GM10847 (cell line): ENCODE results near the gene IPMK.

Source experiments
- POLR2A ChIP-seq: IDR thresholded peaks from 2 replicates; pipeline ENCODE4 v1.6.1; 2011; ENCODE audit not compliant: insufficient read length; ENCODE audit errors: extremely low read depth

The IPMK gene

DNA sequence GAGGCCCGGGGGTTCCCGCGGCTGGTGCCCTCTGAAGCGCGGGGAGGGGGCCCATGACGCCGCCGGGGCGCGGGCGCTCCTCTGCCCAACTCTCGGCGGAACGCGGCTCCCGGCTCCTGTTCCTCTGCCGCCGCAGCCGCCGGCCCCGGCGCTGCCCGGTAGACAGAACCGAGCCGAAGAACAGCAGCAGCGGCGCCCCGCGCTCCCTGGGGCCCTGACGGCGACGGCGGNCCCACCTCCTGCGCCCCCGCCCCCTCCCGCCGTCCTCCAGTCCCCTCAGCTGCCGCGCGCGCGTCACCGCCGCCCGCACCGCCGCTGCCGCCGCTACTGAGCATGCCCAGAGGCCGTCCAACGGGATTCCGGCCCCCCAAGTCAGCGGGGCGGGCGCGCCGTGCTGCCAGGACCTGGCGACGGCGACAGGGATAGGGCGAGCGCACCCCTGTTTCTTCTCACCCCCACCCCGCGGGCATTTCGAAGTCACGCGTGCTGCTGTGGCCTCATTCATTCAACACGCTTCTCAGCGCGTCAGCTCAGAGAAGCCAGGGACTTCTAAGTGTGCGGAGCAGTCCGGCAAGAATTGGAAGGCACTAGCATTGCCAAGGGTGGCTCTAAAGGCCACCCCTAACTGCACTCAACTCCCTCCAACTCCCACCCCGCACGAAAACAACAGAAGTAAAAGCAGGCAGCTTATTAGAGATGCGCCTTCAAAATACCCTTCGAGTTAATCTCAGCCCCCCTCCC is at the start of gene IPMK:
IPMK (minus strand) TSS at position 182 of the 741 bp plus-strand sequence. CDS start 283 bp downstream, outside the sequence.
- TF ChIP-seq POLR2A = peak; percentile 55

DNA sequence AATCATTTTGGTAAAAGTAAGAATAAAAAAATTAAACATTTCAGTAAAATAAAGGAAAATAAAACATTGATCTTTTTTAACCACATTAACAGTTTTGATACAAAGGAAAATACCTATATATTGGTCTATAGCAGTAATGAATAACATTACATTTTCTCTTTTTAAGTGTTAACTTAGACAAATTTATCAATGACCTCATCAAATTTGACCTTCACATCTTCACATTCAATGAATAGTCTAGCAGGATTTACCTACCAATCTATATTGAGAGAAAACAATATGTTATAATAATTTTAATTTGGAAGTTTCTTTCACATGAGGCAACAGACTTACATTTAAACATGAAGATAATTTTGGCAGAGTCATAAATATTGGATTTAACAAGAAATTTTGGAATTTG is 49.2 kb upstream of the IPMK start:
- no peak for TF ChIP-seq POLR2A

DNA sequence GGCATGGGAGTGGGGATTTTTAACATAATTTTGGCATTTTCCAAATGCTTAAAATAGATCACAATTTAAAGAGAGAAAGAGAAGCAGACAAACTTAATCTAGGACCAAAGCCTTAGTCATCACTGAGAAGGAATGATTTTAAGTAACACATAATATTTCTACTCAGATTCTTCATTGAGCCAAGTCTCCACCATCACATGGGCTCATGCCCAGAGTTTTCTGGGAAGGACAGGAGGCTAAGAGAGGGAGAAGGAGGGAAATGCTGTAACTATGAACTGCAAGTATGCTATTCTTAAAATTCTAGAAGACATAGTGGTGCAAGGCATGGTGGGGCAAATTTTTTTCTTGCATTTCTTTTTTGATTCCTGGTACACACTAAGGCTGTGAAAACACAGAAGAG is 43.3 kb upstream of the IPMK start:
- no peak for TF ChIP-seq POLR2A

DNA sequence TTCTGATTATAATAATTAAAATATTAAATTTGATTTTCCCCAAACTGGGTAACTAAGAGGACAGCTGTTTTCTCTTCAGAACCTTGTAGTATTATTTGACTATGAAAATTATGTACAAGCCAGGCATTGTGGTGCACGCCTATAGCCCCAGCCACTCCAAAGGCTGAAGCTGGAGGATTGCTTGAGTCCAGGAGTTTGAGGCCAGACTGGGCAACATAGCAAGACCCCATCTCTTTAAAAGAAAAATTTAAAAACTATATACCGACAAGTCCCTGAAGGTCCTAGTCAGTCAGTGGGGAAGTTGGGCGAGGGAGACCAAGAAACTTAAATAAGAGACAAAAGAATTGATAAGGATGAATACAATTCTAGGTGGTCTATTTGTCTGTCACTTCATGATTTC is 40.0 kb upstream of the IPMK start:
- TF ChIP-seq POLR2A = no peak

DNA sequence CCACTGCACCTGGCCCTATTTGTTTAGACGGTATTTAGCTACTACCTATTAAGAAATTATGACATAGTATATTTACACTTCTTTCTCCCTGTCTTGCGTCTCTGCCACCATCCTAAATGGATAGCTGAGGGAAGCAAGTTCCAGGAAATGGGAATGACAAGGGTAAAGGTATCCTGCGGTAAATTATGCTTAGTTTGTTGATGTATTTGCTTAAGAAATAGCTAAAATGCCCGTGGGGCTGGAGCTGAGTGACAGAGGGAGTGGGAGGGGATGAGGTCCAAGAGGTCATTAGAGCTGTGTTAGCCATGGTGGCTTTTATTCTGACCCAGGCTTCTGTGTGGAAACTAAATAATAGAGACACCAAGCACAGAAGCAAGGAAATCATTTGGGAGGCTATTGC is 38.1 kb upstream of the IPMK start:
- no peak for TF ChIP-seq POLR2A

DNA sequence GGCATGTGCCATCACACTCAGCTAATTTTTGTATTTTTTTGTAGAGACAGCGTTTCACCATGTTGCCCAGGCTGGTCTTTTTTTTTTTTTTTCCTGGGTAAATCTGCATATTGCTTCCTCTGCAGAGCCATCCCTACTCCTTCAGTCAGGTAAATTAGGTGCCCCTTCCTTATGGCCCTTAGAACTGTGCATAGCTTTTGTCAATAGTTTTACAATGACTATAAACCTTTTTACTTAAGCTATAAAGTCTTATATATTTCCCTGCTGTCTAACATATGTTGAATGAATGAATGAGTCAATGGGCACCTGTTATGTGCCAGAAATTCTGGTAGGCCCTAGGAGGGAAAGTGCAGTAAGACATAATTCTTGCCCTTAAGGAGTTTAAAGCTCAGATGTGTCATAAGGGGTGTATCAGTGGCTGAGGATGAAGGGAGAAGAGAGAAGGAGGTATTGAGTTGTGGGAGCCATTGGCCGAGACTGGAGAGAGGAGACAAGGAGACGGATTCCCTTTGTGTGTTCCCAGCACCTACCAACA is 36.5 kb upstream of the IPMK start:
- TF ChIP-seq POLR2A = no peak

DNA sequence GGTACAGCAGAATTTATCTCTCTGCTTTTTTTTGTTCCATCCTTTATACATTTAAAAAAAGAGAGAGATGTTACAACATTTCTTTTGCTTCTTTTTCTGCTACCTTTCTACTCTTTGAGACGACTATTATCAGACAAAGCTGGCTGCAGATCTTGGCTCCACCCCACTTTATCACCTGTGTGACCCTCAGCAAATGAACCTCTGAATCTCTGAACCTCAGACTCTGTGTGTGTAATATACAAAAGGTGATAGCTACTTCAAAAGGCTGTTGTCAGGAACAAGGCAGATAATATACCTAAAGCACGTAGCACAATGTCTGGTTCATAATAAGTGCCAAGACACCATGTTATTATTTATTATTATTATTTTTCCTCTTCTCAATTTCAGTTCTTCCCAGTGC is 34.6 kb upstream of the IPMK start:
- no peak for TF ChIP-seq POLR2A

DNA sequence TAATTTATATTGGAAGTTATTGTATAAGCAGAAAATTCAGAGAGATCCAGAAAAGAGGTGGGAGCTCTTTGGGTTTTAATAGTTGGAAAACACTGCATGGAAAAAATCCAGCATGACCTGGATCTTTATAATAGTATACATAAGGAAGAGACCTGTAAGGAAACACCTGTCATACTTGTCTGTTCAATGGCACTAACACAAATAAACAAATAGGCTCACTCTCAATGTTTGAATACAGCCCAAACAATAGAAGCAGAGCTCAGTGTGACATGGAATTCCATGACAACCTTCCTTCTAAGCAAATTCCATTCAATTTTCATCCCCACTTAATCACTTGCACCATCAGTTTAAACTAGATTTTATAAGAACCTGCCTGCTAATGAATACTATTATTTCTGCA is 33.0 kb upstream of the IPMK start:
- TF ChIP-seq POLR2A = no peak

DNA sequence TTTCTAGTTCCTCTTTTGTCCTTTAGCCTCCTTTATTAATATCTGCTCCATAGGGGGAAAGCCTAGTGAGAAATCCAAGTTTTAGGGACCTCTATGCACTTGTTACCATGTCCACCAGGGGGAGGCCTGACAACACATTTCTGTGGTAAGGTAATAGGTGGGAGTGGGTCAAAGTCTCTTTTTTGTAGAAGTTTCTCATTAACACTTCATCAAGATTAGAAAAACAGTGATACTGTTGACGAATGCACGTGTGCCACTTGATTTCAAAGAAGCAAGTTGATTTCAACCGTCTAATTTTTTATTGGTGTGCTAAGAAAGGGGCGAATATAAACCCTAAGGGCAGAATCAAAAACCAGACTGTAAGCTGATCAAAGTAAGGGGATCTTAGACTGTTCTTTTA is 31.9 kb upstream of the IPMK start:
- TF ChIP-seq POLR2A = no peak

DNA sequence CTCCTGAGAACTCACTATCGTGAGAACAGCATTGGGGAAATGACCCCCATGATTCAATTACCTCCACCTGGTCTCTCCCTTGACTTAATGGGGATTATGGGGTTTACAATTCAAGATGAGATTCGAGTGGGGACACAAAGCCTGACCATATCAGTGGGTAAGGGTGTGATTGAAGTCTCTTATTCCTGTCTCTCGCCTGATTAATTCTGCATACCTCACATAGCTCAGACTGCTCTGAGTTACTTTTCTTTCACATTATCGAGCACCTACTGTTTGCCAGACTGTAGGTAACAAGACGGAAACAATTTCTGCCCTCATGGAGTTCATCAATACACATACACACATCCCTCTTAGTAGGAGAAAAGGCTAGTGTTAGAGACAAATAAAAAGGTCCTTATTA is 26.3 kb upstream of the IPMK start:
- no peak for TF ChIP-seq POLR2A

DNA sequence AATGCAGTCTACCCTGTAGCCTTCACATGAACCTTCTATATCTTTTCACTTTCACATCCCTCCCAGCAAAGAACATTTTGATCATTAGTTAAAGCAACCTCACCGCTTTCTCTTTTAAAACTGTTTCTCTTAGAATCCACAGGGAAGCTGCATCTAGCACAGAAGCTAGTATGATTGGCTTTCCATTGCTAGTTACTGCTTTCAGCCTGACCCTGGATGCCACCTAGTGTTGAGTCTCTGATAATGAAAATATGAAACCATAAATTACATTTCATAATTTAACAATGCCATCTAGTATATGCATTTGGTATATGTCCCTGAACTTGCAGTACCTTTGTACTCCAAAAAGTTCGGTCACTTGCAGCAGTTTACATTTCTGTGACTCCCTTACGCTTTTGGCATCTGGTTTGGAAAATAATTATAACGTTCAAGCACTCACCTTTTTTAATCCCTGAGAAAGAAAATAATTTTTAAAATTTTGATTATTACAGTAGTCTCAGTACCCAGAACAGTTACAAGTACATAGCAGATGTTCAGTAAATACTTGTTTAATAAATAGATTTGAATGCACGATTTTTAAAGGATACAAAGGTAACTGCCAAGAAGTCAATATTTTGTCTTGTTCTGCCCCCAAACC is 24.0 kb upstream of the IPMK start:
- no peak for TF ChIP-seq POLR2A

DNA sequence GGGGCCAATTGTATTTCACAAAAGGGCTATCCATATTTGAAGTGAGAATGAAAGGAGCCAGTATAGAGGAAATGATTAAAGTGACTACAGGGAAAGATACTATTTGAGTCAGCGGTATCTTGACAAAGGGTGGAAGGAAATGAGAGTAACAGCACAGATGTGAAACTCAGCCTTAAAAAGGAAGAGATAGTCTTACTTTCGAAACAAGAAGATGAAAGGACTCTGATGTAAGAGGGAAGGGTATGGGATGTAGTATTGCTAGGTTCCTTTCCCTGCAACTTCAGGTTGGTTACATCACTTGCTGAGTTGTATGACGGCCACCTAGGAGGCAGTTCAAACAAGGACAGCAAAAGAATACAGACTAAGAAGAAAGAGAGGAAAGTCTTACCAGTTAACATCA is 14.9 kb upstream of the IPMK start:
- TF ChIP-seq POLR2A = no peak

DNA sequence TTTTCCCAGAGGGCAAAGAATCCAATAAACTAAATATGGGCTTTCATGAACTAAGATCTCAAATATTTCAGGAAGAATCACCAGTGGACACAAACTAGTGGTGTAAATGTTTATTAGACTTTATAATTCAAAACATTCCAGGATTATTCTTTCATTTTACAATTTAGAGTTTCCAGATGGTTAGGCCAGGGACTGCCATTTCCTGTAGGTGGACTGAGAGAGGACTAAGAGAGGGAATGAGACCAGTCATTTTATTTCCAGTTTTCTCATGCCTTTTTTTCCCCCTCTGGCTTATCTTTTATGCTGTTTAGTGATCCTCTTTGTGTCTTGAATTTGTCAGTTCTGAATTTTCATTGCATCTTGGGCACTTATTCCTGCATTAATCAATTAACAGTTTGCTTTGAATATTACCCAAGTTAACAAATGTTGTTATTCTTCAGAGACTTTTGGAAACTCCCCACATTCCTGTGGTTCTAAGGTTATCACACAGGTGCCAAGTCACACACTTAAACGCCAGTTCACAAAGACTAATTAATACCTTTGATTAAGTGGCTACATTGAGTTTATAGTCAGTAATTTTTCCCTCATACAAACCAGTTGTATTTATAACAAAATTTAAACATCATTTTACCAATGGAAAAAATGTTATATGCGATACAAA is 13.5 kb upstream of the IPMK start:
- TF ChIP-seq POLR2A = no peak

DNA sequence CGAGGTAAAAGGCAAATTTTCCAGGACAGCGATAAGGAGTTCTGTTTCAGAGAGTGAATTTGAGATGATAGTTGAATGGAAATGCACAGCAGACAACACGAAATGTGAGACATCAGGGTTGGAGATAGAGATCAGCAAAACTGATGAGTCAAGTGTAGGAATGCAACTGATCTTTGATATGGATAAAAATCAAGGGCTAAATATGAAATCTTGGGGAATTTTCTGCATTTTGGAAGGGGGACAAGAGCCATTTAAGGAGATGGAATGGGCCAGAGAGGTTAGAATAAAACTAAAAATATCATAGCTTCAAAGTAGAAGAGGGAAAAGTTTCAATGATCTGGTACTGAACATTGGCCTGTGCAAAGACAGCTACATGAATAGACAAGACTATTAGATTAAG is 12.8 kb upstream of the IPMK start:
- no peak for TF ChIP-seq POLR2A

DNA sequence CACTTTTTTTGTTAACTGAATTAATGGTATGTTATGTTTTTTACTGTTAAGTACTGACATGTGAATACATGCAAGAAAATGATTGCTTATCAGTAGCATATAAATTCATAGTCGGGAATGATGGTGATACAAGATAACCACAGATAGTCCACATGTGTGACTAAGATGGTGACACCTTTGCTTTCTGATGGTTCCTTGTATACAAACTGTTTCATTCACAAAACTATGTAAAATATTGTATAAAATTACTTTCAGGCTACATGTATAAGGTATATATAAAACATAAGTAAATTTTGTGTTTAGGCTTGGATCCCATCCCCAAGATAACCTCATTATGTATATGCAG is 11.2 kb upstream of the IPMK start:
- TF ChIP-seq POLR2A = no peak

DNA sequence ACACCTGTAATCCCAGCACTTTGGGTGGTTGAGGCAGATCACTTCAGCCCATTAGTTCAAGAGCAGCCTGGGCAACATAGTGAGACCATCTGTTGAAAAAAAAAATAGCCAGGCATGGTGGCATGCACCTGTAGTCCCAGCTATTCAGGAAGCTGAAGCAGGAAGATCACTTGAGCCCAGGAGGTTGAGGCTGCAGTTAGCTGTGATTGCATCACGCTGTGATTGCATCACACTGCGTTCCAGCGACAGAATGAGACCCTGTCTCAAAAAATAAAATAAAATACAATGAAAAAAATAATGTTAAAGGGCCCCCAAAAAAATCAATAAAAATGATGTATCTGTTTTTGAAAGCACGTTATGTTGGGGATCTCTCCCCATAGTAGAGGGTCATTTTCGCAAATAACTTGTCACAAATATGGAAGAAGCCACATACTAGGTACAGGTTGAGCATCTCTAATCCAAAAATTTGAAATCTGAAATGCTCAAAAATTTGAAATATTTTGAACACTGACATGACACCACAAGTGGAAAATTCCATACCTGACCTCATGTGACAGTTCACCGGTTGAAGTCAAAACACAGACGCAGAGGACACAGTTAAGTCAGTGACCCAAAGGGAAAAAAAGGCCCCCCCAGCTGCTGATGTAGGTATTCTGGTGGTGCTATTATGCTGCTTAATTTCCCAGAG is 10.7 kb upstream of the IPMK start:
- TF ChIP-seq POLR2A = no peak
